Upper lobe of right lung (tissue), 1 donor: ENCODE measurements around the gene MYOG. TPM values are rescaled to one million over a fixed set of nuclear protein-coding genes. Genes with fewer than 3 reads are reported as not detected.

Source experiments
- ATAC-seq: fragments of 200-7000 bp; cut with Tn5 transposase; one replicate; pipeline ENCODE4 v1.9.1; 2020; ENCODE audit warnings: mild to moderate bottlenecking, moderate library complexity
- DNase-seq: peaks from one replicate; pipeline ENCODE4 v3.0.0-alpha.2; 2020
- H3K27ac ChIP-seq: fragments of 200-600 bp; one replicate; pipeline ENCODE4 v1.8.0; 2022
- H3K27me3 ChIP-seq: fragments of 200-600 bp; one replicate; pipeline ENCODE4 v1.8.0; 2022; ENCODE audit warnings: mild to moderate bottlenecking
- H3K36me3 ChIP-seq: fragments of 200-600 bp; one replicate; pipeline ENCODE4 v1.8.0; 2022
- H3K4me1 ChIP-seq: fragments of 200-600 bp; one replicate; pipeline ENCODE4 v1.8.0; 2022
- H3K4me3 ChIP-seq: fragments of 200-600 bp; one replicate; pipeline ENCODE4 v1.8.0; 2022; ENCODE audit warnings: mild to moderate bottlenecking
- H3K9me3 ChIP-seq: fragments of 200-600 bp; one replicate; pipeline ENCODE4 v1.8.0; 2022
- CTCF ChIP-seq: fragments of 200-600 bp; IDR thresholded peaks from one replicate; pipeline ENCODE4 v1.8.0; 2022; ENCODE audit warnings: antibody characterized with exemption
- intact Hi-C: fragments of 100-400 bp; cut with DNase I; formaldehyde crosslinking; loops from one replicate; pipeline ENCODE4 v1.11.0; 2022
- total RNA-seq: library from RNA; stranded (reverse); fragmentation: NEBNext Ultra II Directional; extraction: Animal tissue kit (Norgen Biotek cat#: 25700); gene quantifications from one replicate; pipeline ENCODE4 v1.2.1, GENCODE V29; 2021
- donor health status: DM: no; HTN: yes; CAD: no; lungs with severe emphysema.

The MYOG gene
- total RNA-seq, 1 donor from 2014 or later = not detected

DNA sequence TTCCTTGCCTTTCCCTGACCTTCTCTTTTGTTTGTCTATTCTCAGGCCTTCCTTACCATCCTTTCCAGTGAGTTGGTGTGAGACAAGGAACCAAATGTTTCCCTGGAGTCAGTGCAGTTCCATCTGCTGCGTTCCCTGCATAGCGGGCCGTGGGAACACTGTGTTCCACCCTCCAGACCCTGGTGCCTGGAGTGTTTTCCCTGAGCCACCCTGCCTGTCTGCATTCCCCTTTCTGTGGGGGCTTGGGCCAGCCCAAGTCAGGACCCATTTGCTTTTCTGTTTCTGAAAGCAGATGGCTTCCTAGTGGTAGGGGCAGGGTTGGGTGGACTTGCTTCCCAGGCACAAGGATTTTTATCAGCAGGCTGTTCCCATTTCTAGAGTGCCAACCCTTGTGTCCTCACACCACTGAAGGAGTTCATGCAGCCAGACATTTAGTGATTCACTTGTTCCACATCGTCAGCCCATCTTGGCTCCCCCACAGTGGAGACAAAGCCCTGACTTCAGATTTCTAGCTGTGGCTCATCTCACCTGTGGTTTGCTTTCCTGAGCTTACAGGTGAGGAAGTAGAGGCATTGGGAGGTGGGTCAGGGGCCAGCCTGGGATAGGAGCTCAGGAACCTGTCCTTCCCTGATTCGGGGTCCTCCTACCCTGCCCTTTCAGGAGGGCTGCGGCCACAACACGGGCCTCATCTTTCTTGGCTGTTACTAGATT is 14.1 kb upstream of the MYOG start:
- no peak overlapping the region for H3K4me3 ChIP-seq
- intact Hi-C loops = no loop called here
- DNase-seq (no peak), ATAC-seq (no peak)
- H3K27me3 ChIP-seq = no peaks in the 10 kb centered on the region
- no peaks in the 10 kb centered on the region for H3K36me3 ChIP-seq
- H3K9me3 ChIP-seq = peaks cover 6% of the 10 kb centered on the region
- TF ChIP-seq CTCF = no peak
- no peaks in the 10 kb centered on the region for H3K4me1 ChIP-seq
- no peak overlapping the region for H3K27ac ChIP-seq

GRCh38 chr1:203098914-203099520 is 13.2 kb upstream of the MYOG start:
- no peak overlapping the region for H3K4me3 ChIP-seq
- ATAC-seq (no peak), DNase-seq (no peak)
- no peaks in the 10 kb centered on the region for H3K36me3 ChIP-seq
- TF ChIP-seq CTCF = no peak
- H3K4me1 ChIP-seq = no peaks in the 10 kb centered on the region
- intact Hi-C loops = no loop called here
- no peaks in the 10 kb centered on the region for H3K27me3 ChIP-seq
- H3K9me3 ChIP-seq = peaks cover 6% of the 10 kb centered on the region
- H3K27ac ChIP-seq = no peak overlapping the region

DNA sequence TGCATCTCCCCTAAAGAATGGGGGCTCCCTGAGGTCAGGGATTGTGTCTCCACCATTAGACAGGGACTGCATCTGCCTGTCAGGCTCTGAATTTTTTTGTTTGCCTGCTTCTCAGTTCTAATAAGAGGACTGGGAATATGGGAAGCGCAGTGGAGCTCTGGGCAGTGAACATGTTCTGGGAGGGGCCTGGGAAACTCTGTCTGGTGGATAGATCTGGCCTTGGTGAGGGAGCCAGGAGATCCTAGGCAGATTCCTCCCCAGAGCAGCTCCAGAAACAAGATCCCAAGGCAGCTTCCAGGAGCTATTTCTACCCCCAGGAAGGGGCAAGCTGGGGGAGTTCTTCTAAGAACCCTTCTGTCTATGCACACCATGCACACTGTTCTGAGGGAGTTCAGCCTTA is 12.6 kb upstream of the MYOG start:
- TF ChIP-seq CTCF = no peak
- no peak for ATAC-seq
- DNase-seq = no peak
- Histone ChIP-seq H3K36me3 (no peaks in the 10 kb centered on the region), H3K9me3 (peaks cover 6% of the 10 kb centered on the region), H3K27me3 (no peaks in the 10 kb centered on the region), H3K4me3 (no peak overlapping the region), H3K4me1 (no peaks in the 10 kb centered on the region), H3K27ac (no peak overlapping the region)
- intact Hi-C loops = no loop called here

DNA sequence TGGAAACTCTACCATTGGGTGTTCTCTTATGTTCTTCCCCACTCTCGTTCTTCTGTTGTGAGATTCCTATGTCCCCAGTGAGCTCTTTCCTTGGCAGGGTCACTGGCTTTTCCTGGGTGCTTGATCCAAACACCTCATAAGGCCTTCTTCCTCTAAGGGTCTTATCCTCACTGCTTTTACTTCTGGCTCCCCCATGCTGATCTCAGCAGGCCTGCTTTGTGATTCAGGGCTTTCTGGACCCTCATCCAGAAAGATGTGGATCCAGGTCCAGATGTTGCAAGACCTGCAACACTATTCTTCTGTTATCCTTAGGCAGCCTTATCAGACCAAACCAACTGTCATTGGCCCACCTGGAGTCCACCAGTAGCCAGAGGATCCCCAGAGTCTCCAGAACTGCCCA is 11.2 kb upstream of the MYOG start:
- no peaks in the 10 kb centered on the region for H3K36me3 ChIP-seq
- no peak for ATAC-seq
- DNase-seq = no peak
- no peak overlapping the region for H3K4me3 ChIP-seq
- H3K27me3 ChIP-seq = no peaks in the 10 kb centered on the region
- H3K27ac ChIP-seq = no peak overlapping the region
- H3K9me3 ChIP-seq = peaks cover 6% of the 10 kb centered on the region
- TF ChIP-seq CTCF = no peak
- intact Hi-C loops = no loop called here
- no peaks in the 10 kb centered on the region for H3K4me1 ChIP-seq

GRCh38 chr1:203096566-203096965 is 10.8 kb upstream of the MYOG start:
- H3K4me1 ChIP-seq = no peaks in the 10 kb centered on the region
- intact Hi-C loops = no loop called here
- DNase-seq (no peak), ATAC-seq (no peak)
- H3K9me3 ChIP-seq = peaks cover 6% of the 10 kb centered on the region
- H3K27me3 ChIP-seq = no peaks in the 10 kb centered on the region
- H3K36me3 ChIP-seq = no peaks in the 10 kb centered on the region
- no peak overlapping the region for H3K27ac ChIP-seq
- no peak for TF ChIP-seq CTCF
- H3K4me3 ChIP-seq = no peak overlapping the region
